ENCODE results near the gene P2RX2.

P2RX2 gene

DNA sequence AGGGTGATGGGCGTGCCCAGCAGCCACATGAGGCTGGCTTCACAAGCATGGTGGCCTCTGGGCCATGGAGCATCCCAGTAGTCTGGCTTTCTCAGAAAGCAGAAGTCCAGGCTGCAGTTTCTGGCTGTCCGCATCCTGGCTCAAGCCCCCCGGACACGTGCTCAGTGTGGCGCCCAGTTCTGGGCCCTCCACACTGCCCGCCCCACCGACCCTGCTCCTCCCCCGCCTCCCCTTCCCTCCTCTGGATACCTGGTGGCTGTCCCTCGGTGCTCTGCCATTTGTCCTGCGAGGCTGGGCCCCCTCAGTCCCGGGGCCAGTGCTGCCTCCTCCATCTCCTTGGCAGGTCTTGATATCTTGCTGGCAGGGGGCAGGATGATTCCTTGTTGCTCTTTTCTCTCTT, 39.8 kb upstream of the P2RX2 start:
- TF ChIP-seq, protein P1, sequence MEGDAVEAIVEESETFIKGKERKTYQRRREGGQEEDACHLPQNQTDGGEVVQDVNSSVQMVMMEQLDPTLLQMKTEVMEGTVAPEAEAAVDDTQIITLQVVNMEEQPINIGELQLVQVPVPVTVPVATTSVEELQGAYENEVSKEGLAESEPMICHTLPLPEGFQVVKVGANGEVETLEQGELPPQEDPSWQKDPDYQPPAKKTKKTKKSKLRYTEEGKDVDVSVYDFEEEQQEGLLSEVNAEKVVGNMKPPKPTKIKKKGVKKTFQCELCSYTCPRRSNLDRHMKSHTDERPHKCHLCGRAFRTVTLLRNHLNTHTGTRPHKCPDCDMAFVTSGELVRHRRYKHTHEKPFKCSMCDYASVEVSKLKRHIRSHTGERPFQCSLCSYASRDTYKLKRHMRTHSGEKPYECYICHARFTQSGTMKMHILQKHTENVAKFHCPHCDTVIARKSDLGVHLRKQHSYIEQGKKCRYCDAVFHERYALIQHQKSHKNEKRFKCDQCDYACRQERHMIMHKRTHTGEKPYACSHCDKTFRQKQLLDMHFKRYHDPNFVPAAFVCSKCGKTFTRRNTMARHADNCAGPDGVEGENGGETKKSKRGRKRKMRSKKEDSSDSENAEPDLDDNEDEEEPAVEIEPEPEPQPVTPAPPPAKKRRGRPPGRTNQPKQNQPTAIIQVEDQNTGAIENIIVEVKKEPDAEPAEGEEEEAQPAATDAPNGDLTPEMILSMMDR (conservative IDR thresholded peaks at IDR 0.05; ENCODE audit: low read depth, low read length): no peak
- DNase-seq (ENCODE audit: low read depth): no peak
- no peak overlapping the region for H3K4me3 ChIP-seq (ENCODE audit: low read length)

DNA sequence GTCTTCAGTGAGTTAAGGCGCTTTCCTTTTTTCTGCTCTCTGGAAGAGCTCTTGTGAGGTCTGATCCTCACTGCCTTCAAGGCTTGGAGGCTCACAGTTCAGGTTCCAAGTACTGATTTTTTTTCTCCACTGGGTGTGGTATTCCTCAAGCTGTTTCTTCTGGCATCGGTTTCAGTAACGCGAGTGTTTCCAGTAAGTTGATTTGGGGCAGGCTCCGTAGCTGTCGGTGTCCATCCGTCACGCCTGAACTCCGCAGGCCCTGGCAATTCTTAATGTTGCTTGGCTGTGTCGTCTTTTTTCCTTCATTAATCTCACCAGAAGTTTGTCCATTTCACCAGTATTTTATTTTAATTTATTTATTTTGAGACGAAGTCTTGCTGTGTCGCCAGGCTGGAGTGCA, 38.8 kb upstream of the P2RX2 start:
- TF ChIP-seq, protein P1 (conservative IDR thresholded peaks at IDR 0.05; ENCODE audit: low read depth, low read length): no peak
- no peak for DNase-seq (ENCODE audit: low read depth)
- no peak overlapping the region for H3K4me3 ChIP-seq (ENCODE audit: low read length)

DNA sequence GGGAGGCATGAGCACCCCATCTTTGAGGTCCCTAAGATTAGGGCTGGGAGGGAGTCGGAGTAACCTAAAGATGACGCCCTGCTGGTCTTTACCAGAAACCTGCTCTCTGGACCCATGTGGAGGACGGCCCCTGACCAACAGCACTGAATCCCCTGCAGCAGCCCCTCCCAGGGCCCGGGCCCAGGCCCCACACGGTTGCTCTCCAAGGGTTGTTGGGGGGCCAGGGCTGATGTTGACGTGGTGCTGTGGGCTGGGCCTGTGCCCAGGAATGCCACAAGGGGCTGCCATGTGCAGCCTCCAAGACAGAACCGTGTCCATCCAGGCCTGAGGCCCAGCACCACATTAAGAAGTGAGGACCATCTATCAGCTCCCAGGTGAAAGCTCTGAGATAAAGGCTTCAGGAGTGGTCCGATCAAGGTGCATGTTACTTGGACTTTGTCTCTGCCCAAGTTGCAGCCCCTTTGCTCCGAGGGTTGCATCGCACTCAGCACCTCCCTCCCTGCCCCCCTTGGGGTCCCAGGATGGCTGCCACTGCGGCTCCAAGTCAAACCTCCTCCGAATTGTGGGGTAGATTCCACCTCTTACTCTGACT, 37.8 kb upstream of the P2RX2 start:
- TF ChIP-seq, protein P1 (conservative IDR thresholded peaks at IDR 0.05; ENCODE audit: low read depth, low read length): no peak
- no peak for DNase-seq (ENCODE audit: low read depth)
- H3K4me3 ChIP-seq (ENCODE audit: low read length): no peak overlapping the region

DNA sequence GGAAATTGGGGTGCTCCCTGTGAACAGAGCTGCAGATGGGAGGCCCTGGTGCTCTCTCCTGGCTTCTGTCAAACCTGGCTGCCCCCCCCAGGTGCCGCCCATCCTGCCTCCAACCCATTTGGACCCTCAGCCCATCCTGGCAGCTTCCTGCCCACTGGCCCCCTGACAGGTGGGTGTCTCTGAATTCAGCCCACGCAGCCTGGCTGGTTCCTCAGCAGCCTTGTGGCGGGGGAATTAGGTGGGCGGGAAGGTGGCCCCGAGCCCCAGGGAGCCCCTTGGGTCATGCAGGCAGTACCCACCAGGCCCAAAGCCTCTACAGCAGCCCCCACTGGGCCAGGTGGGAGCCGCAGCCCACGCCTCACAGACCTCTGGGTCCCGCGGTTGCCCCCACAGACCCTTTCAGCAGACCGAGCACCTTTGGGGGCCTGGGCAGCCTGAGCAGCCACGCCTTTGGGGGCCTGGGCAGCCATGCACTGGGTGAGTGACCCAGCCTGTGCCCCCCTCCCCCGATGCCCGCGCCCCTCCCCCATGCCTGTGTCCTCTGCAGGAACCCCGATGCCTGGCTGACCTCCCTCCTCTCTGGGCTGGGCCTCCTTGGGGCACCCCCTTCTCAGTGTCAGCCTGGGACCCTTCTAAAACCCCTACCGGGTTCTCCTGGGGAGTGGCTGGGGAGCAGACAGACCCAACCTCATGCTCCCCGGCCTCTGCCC, 37.1 kb upstream of the P2RX2 start:
- DNase-seq (ENCODE audit: low read depth): no peak
- H3K4me3 ChIP-seq (ENCODE audit: low read length): no peak overlapping the region
- TF ChIP-seq, protein P1 (conservative IDR thresholded peaks at IDR 0.05; ENCODE audit: low read depth, low read length): no peak

DNA sequence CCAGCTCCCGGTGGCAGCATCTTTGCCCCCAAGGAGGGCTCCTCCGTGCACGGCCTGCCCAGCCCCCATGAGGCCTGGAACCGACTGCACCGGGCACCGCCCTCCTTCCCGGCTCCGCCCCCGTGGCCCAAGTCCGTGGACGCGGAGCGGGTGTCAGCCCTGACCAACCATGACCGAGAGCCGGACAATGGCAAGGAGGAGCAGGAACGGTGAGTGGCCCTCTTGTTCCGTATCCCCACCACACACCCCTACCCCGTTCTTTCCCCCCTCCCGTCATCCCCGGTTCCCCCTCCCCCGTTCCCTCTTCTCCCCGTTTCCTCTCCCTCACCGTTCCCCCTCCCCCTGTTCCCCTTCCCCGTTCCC, 36.5 kb upstream of the P2RX2 start:
- DNase-seq (ENCODE audit: low read depth): no peak
- no peak overlapping the region for H3K4me3 ChIP-seq (ENCODE audit: low read length)
- TF ChIP-seq, protein P1 (conservative IDR thresholded peaks at IDR 0.05; ENCODE audit: low read depth, low read length): no peak

DNA sequence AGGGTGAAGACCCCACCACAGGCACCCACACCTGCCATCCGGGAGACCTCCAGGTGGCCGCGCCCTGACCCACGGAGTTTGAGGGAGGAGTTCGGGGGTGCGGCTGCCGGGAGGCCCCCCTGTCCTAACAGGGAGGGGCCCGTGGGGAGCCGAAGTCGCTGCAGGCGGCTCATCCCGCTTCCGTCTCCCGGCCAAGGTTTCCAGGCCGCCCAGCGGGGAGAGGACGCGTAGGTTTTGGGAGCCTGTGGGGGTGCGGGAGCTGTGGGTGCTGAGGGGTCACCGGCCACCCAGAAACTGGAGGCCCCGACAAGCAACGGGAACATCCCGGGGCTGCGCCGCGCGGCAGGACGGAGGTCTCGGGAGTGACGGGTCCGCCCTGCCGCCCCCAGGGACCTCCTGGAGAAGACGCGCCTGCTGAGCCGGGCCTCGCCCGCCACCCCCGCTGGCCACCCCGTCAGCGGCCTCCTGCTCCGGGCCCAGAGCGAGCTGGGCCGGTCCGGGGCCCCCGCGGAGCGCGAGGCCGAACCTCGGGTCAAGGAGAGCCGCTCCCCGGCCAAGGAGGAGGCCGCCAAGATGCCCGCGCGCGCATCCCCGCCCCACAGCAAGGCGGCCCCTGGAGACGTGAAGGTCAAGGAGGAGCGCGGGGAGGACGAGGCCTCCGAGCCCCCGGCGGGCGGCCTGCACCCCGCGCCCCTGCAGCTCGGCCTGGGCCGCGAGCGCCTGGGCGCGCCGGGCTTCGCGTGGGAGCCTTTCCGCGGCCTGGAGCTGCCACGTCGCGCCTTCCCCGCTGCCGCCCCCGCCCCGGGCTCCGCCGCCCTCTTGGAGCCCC, 35.8 kb upstream of the P2RX2 start:
- TF ChIP-seq, protein P1 (conservative IDR thresholded peaks at IDR 0.05; ENCODE audit: low read depth, low read length): no peak
- DNase-seq (ENCODE audit: low read depth): no peak
- H3K4me3 ChIP-seq (ENCODE audit: low read length): no peak overlapping the region
